Breast epithelium (tissue), 4 donors: ENCODE results near the gene UGT1A10. TPM values are rescaled to one million over a fixed set of nuclear protein-coding genes. Genes with fewer than 3 reads are reported as not detected.

Experiments
- DNase-seq, 2 donors: peaks; one replicate each; pipeline ENCODE4 v3.0.0-alpha.2; 2019; ENCODE audit warnings: low spot score in 2 of 2
- H3K27ac ChIP-seq, 2 donors: fragments of 200-600 bp; sonication (generic) in 1 of 2; one replicate each; pipeline ENCODE4 v1.5.1; 2016 to 2019; ENCODE audit warnings: mild to moderate bottlenecking in 1 of 2
- H3K27me3 ChIP-seq, 2 donors: fragments of 200-600 bp; sonication (generic) in 1 of 2; one replicate each; pipeline versions ENCODE4 v1.5.1 to v1.6.0; 2017 to 2019; ENCODE audit warnings: control low read depth in 1 of 2, mild to moderate bottlenecking in 1 of 2
- H3K36me3 ChIP-seq: fragments of 200-600 bp; one replicate; pipeline ENCODE4 v1.5.1; 2019
- H3K4me1 ChIP-seq, 2 donors: fragments of 200-600 bp; sonication (generic); one replicate each; pipeline ENCODE4 v1.5.1; 2016 to 2019; ENCODE audit warnings: control low read depth in 1 of 2
- H3K4me3 ChIP-seq, 3 donors: fragments of 200-600 bp; sonication (generic); 1 replicate in 2 of 3; 2 replicates in 1 of 3; pipeline ENCODE4 v1.5.1; 2016 to 2019; ENCODE audit warnings: mild to moderate bottlenecking in 3 of 3, moderate library complexity in 2 of 3
- H3K9me3 ChIP-seq, 2 donors: fragments of 200-600 bp; sonication (generic) in 1 of 2; one replicate each; pipeline ENCODE4 v1.5.1; 2016 to 2019; ENCODE audit warnings: control low read depth in 1 of 2
- CTCF ChIP-seq, 3 donors: fragments of 450-650 bp; IDR thresholded peaks; one replicate each; pipeline ENCODE4 v1.5.1; 2016 to 2017; ENCODE audit warnings: antibody characterized with exemption in 3 of 3, mild to moderate bottlenecking in 3 of 3, moderate library complexity in 3 of 3
- POLR2A ChIP-seq: fragments of 450-650 bp; IDR thresholded peaks from one replicate; pipeline ENCODE4 v1.6.1; 2016; ENCODE audit warnings: antibody characterized with exemption, mild to moderate bottlenecking, moderate library complexity
- POLR2AphosphoS5 ChIP-seq, 3 donors: sonication (generic); formaldehyde crosslinking; IDR thresholded peaks; one replicate each; pipeline ENCODE4 v1.6.1; 2017; ENCODE audit warnings: antibody characterized with exemption in 3 of 3
- intact Hi-C: fragments of 100-400 bp; cut with DNase I; formaldehyde crosslinking; loops from one replicate; pipeline ENCODE4 v1.15.1; 2023; ENCODE audit warnings: low total_unique reads
- total RNA-seq, 3 donors: library from RNA; depleted of rRNA; stranded (reverse); fragments of >200 nt; gene quantifications; one replicate each; pipeline ENCODE4 v1.1.0, GENCODE V29; 2016

The UGT1A10 gene
- total RNA-seq, 3 donors from 2014 or later = not detected

- intact Hi-C loops = no loop called here
- TF ChIP-seq POLR2A (no peak), CTCF (IDR thresholded peaks at IDR 0.05) (no peak), POLR2AphosphoS5 (IDR thresholded peaks at IDR 0.05) (no peak)
- no peaks in the 10 kb centered on the region for H3K4me1 ChIP-seq
- H3K36me3 ChIP-seq = no peaks in the 10 kb centered on the region
- H3K27ac ChIP-seq = no peak overlapping the region
- no peaks in the 10 kb centered on the region for H3K27me3 ChIP-seq
- H3K4me3 ChIP-seq = no peak overlapping the region
- H3K9me3 ChIP-seq = no peaks in the 10 kb centered on the region
- no peak for DNase-seq
These were observed 133.0 kb downstream of the UGT1A10 start for GRCh38 chr2:233769260-233769659.

- H3K4me3 ChIP-seq = no peak overlapping the region
- H3K27ac ChIP-seq = no peak overlapping the region
- no peaks in the 10 kb centered on the region for H3K36me3 ChIP-seq
- H3K9me3 ChIP-seq = peaks cover 0 to 6% of the 10 kb centered on the region in 2 donors
- intact Hi-C loops = no loop called here
- DNase-seq = no peak
- no peaks in the 10 kb centered on the region for H3K4me1 ChIP-seq
- TF ChIP-seq CTCF (IDR thresholded peaks at IDR 0.05) = no peak
- TF ChIP-seq POLR2AphosphoS5 (IDR thresholded peaks at IDR 0.05) = no peak
- no peak for TF ChIP-seq POLR2A
- no peaks in the 10 kb centered on the region for H3K27me3 ChIP-seq
These were observed 135.9 kb downstream of the UGT1A10 start for GRCh38 chr2:233772153-233772552.

GRCh38 chr2:233772583-233772982, 136.3 kb downstream of the UGT1A10 start:
- H3K27me3 ChIP-seq = no peaks in the 10 kb centered on the region
- H3K36me3 ChIP-seq = no peaks in the 10 kb centered on the region
- intact Hi-C loops = no loop called here
- H3K4me3 ChIP-seq = no peak overlapping the region
- TF ChIP-seq CTCF (IDR thresholded peaks at IDR 0.05) (no peak), POLR2AphosphoS5 (IDR thresholded peaks at IDR 0.05) (no peak), POLR2A (no peak)
- no peak overlapping the region for H3K27ac ChIP-seq
- no peak for DNase-seq
- H3K4me1 ChIP-seq = no peaks in the 10 kb centered on the region
- H3K9me3 ChIP-seq = peaks cover 0 to 6% of the 10 kb centered on the region in 2 donors

GRCh38 chr2:233773854-233774253, 137.6 kb downstream of the UGT1A10 start:
- Histone ChIP-seq H3K9me3 (peaks cover 0 to 6% of the 10 kb centered on the region in 2 donors), H3K27me3 (no peaks in the 10 kb centered on the region), H3K27ac (no peak overlapping the region), H3K36me3 (no peaks in the 10 kb centered on the region), H3K4me3 (no peak overlapping the region), H3K4me1 (no peaks in the 10 kb centered on the region)
- intact Hi-C loops = no loop called here
- no peak for DNase-seq
- no peak for TF ChIP-seq CTCF (IDR thresholded peaks at IDR 0.05)

GRCh38 chr2:233775414-233775813, 139.2 kb downstream of the UGT1A10 start:
- peaks cover 0 to 6% of the 10 kb centered on the region in 2 donors for H3K9me3 ChIP-seq
- no peaks in the 10 kb centered on the region for H3K36me3 ChIP-seq
- no peaks in the 10 kb centered on the region for H3K27me3 ChIP-seq
- intact Hi-C loops = no loop called here
- DNase-seq = no peak
- TF ChIP-seq CTCF (IDR thresholded peaks at IDR 0.05) (no peak), POLR2A (no peak), POLR2AphosphoS5 (IDR thresholded peaks at IDR 0.05) (no peak)
- H3K4me1 ChIP-seq = no peaks in the 10 kb centered on the region
- no peak overlapping the region for H3K4me3 ChIP-seq
- no peak overlapping the region for H3K27ac ChIP-seq
